HG02840 (cell line): ENCODE data around the gene DNAAF5.

Experiments used
- ATAC-seq: cut with Tn5 transposase; IDR thresholded peaks from one replicate; pipeline ENCODE4 v1.9.1; 2021; ENCODE audit warnings: mild to moderate bottlenecking, moderate library complexity, moderate number of reproducible peaks; ENCODE audit not compliant: unreplicated experiment, low FRiP score

The DNAAF5 gene

GRCh38 chr7:828793-829561, 102.5 kb downstream of the DNAAF5 start:
- ATAC-seq, result no peak

GRCh38 chr7:830069-830468, 103.6 kb downstream of the DNAAF5 start:
- no peak for ATAC-seq

- ATAC-seq, result peak; percentile 67
Measured at GRCh38 chr7:831596-832166, 105.2 kb downstream of the DNAAF5 start.

- peak; percentile 24 for ATAC-seq
Measured at GRCh38 chr7:832167-832967, 105.9 kb downstream of the DNAAF5 start, which contains the start of gene SUN1. Gene SUN1 (plus strand): TSS chr7:832476. CDS start chr7:832525, 49 bp downstream.

- ATAC-seq, result no peak
Measured at GRCh38 chr7:832968-833424, 106.5 kb downstream of the DNAAF5 start.

- no peak for ATAC-seq
Measured at GRCh38 chr7:833601-834258, 107.2 kb downstream of the DNAAF5 start.

GRCh38 chr7:834277-834676, 107.8 kb downstream of the DNAAF5 start:
- no peak for ATAC-seq

- no peak for ATAC-seq
Measured at GRCh38 chr7:835021-835420, 108.5 kb downstream of the DNAAF5 start.

- ATAC-seq, result no peak
Measured at GRCh38 chr7:835485-836401, 109.2 kb downstream of the DNAAF5 start.
